HG02610 (cell line): ENCODE data around the gene SON.
"Not testable (repeated sequence)": the region's sequence is repeated elsewhere in the genome, so short reads cannot be mapped to it uniquely, and the experiment has no call there.

Source experiments
- ATAC-seq: cut with Tn5 transposase; IDR thresholded peaks from one replicate; pipeline ENCODE4 v1.9.1; 2021; ENCODE audit warnings: mild to moderate bottlenecking, moderate library complexity; ENCODE audit not compliant: unreplicated experiment

The SON gene, protein sequence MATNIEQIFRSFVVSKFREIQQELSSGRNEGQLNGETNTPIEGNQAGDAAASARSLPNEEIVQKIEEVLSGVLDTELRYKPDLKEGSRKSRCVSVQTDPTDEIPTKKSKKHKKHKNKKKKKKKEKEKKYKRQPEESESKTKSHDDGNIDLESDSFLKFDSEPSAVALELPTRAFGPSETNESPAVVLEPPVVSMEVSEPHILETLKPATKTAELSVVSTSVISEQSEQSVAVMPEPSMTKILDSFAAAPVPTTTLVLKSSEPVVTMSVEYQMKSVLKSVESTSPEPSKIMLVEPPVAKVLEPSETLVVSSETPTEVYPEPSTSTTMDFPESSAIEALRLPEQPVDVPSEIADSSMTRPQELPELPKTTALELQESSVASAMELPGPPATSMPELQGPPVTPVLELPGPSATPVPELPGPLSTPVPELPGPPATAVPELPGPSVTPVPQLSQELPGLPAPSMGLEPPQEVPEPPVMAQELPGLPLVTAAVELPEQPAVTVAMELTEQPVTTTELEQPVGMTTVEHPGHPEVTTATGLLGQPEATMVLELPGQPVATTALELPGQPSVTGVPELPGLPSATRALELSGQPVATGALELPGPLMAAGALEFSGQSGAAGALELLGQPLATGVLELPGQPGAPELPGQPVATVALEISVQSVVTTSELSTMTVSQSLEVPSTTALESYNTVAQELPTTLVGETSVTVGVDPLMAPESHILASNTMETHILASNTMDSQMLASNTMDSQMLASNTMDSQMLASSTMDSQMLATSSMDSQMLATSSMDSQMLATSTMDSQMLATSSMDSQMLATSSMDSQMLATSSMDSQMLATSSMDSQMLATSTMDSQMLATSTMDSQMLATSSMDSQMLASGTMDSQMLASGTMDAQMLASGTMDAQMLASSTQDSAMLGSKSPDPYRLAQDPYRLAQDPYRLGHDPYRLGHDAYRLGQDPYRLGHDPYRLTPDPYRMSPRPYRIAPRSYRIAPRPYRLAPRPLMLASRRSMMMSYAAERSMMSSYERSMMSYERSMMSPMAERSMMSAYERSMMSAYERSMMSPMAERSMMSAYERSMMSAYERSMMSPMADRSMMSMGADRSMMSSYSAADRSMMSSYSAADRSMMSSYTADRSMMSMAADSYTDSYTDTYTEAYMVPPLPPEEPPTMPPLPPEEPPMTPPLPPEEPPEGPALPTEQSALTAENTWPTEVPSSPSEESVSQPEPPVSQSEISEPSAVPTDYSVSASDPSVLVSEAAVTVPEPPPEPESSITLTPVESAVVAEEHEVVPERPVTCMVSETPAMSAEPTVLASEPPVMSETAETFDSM (N-terminal part only)

GRCh38 chr21:33542640-33543504 is at the start of gene SON:
SON (plus strand) TSS chr21:33543038; CDS start chr21:33543093, 55 bp downstream.
- peak; percentile 95 for ATAC-seq

DNA sequence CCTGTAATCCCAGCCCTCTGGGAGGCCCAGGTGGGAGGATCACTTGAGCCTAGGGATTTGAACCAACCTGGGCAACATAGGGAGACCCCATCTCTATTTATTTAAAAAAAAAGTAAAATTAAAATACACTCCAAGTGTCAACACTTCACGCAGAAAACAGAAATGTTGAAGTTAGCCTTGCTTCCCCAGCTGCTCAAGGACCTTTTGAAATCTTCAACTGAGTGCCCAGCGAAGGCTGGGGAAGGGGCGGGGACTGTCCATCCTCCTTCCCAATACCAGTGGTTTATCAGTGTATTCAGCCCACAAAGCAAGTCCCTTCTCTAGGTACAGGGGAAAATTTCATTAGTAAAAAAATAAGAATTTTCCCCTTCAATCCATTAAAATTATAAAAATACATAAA is 49.1 kb upstream of the SON start:
- ATAC-seq, result no peak

DNA sequence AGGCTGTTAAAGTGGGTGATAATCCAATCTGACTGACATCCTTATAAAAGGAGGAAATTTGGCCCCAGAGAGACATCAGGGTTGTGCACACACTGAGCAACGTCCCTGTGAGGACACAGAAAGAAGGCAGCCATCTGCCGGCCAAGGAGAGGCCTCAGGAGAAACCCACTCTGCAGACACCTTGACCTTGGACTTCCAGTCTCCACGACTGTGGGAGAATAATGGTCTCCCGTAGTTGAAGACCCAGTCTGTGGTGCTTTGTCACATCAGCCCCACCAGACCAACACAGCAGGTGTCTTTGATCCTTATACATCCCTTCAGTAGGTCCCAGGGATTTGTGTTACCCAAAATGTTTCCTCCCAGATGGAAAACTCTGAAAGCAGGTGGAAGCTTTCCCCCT is 47.1 kb upstream of the SON start:
- ATAC-seq, result no peak

GRCh38 chr21:33496345-33496744 is 46.5 kb upstream of the SON start:
- no peak for ATAC-seq

- no peak for ATAC-seq
These were observed 37.0 kb upstream of the SON start for GRCh38 chr21:33505833-33506232.

GRCh38 chr21:33507003-33507402 is 35.8 kb upstream of the SON start:
- not testable (repeated sequence) for ATAC-seq

DNA sequence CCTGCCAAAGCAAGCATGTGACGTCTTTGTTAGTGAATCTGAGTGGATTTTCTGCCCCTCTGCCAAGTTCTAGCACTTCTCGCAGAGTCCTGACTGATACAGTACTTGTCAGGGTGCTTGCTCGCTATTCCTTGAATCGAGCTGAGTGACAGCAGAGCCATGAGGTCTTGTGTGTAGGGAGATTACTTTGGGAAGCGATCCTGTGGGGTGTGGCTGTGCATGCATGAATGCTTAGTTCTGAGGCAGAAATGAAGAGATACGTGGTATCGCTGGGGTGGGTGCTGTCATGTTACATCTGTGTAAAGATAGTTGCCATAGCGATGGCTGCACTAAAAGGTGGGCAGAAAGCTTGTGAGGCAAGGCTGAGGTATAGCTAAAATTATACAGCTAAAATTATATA is 32.0 kb upstream of the SON start:
- ATAC-seq, result no peak

DNA sequence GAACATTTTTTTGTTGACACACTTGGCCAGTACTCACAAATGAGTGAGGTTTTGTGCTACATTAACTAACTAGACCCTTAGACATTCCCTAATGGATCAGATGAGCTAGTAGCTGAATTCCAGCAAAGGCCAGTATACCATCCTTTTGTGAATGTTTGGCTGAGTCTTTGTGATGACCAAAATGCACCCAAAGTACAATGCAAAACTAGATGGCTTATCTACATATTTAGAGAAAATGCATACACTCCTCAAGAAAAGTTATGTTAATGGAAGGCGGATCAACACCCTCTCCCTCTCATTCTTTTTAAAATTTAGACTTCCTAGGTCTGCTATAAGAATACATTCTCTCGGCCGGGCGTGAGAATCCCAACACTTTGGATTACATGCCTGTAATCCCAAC is 31.2 kb upstream of the SON start:
- ATAC-seq, result no peak

DNA sequence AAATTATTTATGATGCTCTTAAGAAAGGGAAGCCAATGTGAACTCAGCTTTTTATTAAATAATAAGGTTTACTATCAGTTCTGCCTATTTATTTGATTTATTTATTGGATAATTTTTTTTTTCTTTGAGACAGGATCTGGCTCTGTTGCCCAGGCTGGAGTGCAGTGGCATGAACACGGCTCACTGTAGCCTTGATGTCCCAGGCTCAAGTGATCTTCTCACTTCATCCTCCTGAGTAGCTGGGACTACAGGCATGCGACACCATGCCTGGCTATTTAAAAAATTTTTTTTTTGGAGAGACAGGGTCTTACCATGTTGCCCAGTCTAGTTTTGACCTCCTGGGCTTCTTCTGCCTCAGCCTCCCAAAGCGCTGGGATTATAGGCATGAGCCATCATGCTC is 30.4 kb upstream of the SON start:
- ATAC-seq, result no peak

- ATAC-seq, result no peak
These were observed 28.6 kb upstream of the SON start for GRCh38 chr21:33514229-33514628.

GRCh38 chr21:33518899-33519298 is 23.9 kb upstream of the SON start:
- no peak for ATAC-seq

GRCh38 chr21:33522297-33522952 is 20.4 kb upstream of the SON start:
- no peak for ATAC-seq

- ATAC-seq, result no peak
These were observed 19.9 kb upstream of the SON start for GRCh38 chr21:33522953-33523349.

- no peak for ATAC-seq
These were observed 11.8 kb upstream of the SON start for GRCh38 chr21:33531007-33531406.

DNA sequence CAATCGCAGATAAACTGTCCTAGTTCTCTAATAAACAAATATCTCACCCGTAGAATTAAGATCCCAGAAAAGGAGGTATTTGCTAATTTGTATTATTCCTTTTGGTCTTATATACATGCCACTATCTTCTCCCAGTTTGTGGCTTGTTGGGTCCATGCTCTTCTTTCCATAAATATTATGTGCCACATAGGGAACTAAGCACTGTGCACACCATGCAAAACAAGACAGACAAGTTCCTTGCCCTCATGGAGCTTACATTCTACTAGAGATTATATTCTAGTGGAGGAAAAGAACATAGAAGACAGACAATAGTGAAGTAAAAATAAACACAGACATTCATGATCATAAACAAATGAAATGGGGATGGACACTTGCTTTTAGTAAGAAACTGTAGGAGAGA is 5.6 kb upstream of the SON start:
- ATAC-seq, result no peak

GRCh38 chr21:33539616-33540015 is 3.2 kb upstream of the SON start:
- ATAC-seq, result no peak

DNA sequence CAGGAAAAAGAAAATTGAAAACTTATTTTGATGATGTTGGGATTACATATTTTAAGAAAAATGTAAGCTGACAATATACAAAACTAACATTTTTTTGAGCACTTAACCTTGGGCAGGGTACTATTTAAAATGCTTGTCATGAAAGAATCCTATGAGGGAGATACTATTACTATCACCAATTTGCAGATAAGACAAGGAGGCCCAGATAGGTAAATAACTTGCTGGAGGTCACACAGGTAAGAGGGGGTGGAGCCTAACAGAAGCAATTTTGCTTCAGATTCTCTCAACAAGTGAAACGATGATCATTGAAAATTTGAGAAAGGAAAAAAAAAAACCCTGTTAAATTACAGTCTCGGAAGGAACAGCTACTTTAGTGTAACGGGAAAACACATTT is 2.1 kb upstream of the SON start:
- no peak for ATAC-seq

DNA sequence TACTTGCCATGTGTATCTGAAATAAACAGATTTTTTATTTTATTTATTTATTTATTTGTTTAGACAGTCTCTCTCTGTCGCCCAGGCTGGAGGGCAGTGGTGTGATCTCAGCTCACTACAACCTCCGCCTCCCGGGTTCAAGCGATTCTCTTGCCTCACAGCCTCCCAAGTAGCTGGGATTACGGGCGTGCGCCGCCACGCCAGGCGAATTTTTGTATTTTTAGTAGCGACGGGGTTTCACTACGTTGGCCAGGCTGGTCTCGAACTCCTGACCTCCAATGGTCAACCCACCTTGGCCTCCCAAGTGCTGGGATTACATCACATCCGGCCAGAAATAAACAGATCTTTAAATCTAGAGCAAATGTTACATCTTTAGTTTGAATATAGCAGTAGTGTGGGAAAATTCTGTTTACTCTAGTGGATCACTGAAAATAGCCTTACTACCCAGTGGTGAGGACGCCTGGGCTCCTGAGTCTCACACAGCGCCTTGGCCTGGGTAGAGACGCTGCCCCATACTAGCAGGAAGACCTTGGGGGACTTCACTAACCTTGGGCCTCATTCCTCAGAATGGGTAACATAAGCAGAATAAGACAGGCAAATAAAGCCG is 1.6 kb upstream of the SON start:
- ATAC-seq, result no peak
